DMS 273 (cell line): ENCODE data around the gene ARHGAP25.

Experiments
- DNase-seq: peaks from one replicate; lab custom pipeline; 2025; ENCODE audit not compliant: unreplicated experiment; lab: John Stamatoyannopoulos, UW

The ARHGAP25 gene

GRCh38 chr2:68828887-68829708 is 94.5 kb downstream of the ARHGAP25 start:
- DNase-seq, result peak; percentile 94

- DNase-seq, result no peak
Observed at GRCh38 chr2:68829749-68830148, 95.1 kb downstream of the ARHGAP25 start.

GRCh38 chr2:68831686-68832232 is 97.1 kb downstream of the ARHGAP25 start:
- DNase-seq, result no peak

DNA sequence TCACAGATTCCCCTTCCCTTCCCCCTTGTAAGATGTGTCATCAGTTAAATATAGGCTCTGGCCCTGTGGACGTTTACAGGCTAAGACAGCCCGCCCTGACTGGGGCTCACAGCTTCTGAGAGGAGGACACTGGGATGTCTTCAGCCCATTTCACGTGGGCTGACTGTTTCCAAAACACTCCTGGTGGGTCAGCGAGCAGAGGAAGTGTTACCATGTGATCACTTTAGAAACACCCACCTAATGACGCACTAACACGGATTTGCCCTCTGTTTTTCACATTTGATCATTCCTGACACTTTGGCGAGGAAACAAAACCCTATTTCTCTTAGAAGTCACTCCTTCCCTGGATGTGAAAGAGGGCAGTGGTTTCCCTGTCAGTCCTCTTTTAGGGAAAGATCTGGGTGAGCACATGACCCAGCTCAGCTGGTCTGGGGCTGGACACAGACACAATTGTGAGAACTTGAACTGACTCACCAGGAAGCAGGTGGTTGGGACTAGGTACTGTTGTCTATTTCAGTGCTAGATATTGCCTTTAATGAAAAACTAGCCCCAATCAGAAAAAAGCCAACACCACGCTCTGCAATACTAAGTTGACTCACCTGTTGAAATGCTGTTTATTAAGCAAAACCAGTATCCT is 97.7 kb downstream of the ARHGAP25 start:
- no peak for DNase-seq

DNA sequence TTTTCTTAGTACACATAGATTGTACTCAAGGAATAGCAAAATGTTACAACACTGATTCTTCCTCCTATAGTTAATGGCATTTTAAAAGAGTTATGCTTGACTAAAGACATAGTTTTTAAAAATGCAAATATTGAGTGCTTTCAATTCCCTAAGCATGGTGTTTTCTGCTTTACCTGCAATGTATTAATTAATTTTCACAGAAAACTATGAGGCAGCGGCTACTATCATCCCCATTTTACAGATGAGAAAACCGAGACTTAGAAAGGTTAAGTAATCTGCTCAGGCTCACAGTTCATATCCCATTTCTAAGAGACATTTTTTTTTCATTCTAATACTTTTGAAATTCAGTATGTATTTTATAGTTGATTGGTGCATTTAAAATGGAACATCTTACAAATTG is 98.6 kb downstream of the ARHGAP25 start:
- no peak for DNase-seq

- no peak for DNase-seq
Observed at GRCh38 chr2:68834737-68835376, 100.2 kb downstream of the ARHGAP25 start.

DNA sequence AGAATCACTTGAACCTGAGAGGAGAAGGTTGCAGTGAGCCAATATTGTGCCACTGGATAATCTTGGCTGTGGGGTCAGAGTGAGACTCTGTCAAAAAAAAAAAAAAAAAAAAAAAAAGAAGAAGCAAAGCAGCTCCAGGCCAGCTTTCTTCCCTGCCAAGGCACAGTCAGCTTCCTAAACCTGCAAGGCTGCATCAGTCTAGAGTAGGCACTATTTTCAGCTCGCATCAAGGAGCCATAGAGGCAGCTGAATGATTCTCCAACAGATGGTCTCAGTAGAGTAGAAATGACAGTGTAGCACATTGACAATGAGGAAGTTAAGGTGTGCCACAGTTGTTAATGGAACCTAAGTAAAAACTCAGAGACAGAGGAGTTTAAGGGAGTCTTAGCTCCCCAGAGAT is 101.0 kb downstream of the ARHGAP25 start:
- DNase-seq, result no peak

DNA sequence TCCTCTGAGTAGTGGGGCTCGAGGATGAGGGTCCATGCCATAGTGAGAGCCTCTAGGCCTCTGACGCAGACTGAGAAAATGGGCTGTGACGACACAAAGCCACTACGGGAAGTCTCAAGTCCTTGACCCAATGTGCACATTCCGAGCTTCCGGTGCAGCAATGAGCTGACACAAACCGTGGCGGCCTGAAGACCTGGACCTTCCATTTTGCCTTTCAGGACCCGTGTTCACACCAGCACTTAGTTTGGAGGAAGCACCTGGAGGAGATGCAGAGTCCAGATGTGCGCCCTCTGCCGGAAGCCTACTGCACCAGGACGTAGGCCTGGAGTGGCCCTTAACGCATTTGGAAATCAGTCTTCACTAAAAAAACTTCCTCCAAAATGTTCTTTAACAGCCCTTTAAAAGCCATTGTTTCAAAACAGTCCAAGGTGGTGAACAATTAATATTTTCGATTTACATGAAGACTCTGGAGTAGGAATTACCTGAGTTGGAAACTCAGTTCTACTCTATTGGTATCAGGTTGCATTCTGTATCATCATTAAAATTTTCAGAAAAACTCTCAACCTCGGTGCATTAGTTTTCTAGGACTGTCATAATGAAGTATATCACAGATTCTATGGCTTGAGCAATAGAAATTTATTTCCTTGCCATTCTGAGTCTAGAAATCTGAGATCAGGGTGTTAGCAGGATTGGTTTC is 102.7 kb downstream of the ARHGAP25 start:
- DNase-seq, result no peak

DNA sequence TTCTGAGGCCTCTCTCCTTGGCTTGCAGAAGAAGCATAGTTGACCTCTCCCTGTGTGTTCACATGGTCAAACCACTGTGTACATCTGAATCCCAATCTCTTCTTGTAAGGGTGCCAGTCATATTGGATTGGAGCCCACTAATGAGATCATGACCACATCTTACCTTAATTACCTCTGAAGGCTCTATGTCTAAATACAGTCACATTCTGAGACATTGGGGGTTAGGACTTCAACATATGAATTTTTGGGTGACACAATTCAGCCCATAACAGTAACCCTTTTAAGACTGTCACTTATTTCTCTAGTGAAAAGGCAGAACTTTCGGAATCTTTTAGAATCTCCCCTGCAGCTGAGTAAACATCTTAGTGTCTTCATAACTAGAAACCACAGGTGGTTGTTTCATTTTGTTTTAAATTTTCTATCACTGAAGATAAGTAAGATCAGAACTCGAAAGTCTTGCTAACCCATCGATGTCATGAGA is 103.3 kb downstream of the ARHGAP25 start:
- no peak for DNase-seq

GRCh38 chr2:68838641-68839040 is 104.0 kb downstream of the ARHGAP25 start:
- no peak for DNase-seq

DNA sequence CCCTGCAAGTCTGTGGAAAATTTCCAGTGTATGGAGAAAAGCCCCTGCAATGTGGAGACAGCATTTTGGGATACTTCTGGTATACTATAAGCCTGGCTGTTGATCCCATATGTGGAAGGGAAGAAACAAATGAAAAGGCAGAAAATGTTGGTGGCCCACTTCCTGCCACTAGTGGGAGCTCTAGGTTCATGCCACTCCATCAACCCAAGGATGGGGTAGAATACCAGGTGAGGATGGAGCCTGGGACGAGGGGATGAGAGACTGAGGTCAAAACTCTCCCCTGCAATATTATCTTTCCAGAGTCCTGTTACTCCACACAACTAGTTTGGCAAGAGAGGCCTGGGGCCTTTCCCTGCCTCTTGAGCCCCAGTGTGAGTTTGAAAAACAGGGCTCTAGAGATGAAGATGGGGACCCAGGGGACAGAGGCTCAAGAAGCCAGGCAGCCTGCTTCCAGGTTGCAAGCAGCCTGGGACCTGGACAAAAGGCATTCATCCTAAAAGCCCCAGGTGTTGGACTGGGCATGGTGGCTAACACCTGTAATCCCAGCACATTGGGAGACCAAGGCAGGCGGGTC is 104.7 kb downstream of the ARHGAP25 start:
- DNase-seq, result peak; percentile 10

GRCh38 chr2:68845043-68845442 is 110.4 kb downstream of the ARHGAP25 start:
- no peak for DNase-seq

DNA sequence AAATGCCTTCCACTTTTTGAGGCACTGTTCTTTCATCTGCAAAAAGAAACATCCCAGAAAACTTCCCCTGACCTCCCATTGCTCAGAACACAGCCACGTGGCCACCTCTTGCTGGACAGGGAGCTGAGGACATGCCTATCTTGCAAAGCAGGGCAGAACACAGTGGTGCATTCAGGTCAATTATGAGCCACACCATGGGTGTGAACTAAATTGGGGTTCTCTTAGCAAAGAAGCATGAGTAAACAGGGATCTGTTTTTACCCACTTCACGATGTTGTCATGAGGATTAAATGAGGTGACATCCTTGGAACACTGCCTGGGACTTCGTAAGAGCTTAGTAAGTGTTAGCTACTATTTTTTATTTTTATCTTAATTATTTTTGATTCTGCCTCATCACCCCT is 111.5 kb downstream of the ARHGAP25 start:
- no peak for DNase-seq

DNA sequence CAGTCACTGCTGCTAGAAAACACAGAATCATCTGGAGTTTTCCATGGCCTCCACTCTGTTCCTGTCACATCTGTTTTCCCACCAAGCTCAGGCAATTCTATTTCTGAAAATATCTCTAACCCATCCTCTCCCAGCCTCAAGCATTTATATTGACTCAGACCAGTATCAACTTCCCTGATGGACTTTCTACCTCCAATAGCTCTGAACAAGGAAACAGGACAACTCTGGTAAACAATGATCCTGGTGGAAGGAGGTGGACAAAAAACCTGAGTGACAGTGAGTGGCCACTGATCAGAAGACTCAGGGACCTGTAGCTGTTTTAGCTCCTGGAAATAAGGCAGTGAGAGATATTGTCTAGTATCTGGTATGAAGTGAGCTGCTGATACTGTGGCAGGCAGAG is 113.1 kb downstream of the ARHGAP25 start:
- no peak for DNase-seq

DNA sequence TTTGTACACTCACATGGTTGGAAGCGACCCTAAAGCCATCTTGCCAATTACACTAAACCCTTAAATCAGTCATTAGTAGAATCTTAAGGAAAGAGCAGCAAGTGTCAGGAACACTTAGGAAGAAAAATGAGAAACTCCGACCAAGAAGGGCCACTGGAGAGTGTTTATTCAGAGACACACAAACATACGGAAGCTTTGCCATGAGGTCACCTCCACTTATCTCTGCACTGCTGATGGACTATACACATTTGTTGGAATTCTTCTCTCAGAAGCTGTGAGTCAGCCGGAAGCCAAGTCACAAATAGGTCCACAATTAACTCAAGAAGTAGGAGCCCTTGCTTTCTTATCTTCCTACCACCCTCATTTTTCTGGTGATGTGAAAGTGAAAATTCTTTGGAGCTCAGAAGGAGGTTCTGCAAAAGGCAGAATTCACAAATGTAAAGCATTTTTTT is 115.0 kb downstream of the ARHGAP25 start:
- DNase-seq, result no peak

GRCh38 chr2:68850524-68850923 is 115.9 kb downstream of the ARHGAP25 start:
- no peak for DNase-seq

DNA sequence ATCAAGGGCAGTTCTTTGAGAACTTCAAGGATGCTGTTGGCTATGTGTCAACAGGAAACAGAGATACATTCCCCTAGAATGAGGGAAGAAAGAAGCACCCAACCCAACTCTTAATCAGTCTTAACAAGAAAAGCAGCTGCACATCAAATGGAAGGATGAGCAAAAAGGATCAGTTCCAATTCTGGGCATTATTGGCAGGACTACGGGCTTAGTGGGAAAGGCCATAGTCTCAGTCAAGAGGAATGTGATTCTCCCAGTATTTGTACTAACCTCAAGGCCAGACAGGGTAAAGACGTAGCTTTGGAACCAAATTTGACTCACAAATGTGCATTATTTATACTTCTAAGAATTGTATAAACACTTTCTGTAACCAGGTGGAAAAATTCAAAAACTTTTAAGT is 118.4 kb downstream of the ARHGAP25 start:
- no peak for DNase-seq

- no peak for DNase-seq
Observed at GRCh38 chr2:68853915-68854314, 119.3 kb downstream of the ARHGAP25 start.

DNA sequence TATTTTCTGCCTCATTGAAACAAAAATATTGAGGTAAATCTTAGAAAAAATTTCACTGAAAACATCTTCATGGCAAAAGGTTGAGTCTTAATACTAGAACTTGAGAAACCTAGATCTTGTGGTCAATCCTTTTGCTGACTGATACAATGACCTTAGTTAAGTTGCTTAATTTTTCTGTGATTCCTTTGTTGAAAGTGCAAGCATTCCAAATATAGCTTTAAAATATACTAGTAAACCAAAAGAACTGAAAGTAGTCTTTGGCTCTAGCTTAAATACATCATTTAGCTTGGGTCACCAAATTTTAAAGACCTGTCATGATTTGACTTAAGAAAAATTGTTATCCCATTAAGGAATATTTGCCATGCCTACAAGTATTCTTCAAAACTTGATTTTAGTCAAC is 119.9 kb downstream of the ARHGAP25 start:
- DNase-seq, result no peak

DNA sequence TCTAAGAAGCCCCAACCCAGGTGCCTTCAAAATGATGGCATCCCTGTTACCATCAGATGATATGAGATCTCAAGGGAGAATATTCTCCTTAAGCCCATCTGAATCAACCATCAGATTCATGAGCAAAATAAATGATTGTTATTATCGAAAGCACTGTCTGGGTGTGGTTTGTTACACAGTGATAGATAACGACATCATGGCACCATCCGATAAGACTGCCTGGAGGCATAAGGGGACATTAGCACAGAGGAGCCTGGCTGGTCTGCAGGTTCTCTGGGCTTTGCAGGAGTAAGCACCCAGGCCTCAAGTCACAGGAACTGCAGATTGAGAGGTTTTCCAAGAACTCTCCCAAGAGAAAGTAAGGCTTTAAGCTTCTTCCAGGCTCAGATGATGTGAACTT is 120.9 kb downstream of the ARHGAP25 start:
- DNase-seq, result no peak
